NCI-H2107 treated with DMSO at 0.1 percent for 48 hours (cell line): ENCODE measurements around the gene MAP3K5.
A peak's percentile ranks its signal among the peaks of the same experiment; 100 is the strongest.

Source experiments
- DNase-seq: peaks from one replicate; lab custom pipeline; 2025; ENCODE audit not compliant: unreplicated experiment; lab: John Stamatoyannopoulos, UW

The MAP3K5 gene

DNA sequence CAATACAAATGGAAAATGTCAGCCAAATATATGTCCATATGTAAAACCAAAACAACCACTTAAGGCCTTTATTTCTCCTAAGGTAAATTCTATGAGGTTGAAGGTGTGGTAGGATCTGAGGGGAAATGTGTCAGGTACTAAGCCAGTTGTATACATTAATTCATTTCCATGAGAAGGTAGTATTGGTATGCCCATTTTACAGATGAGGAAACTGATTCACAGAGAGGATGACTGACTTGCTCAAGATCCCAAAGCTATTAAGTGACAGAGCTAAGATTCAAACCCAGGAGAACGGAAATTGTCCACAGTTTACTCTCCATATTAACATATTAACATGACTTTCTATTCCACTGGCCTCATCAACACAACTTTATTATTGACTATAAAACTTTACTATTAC, 177.9 kb downstream of the MAP3K5 start:
- no peak for DNase-seq

- DNase-seq = no peak
Observed at GRCh38 chr6:136613477-136613876, 178.8 kb downstream of the MAP3K5 start.

- DNase-seq = no peak
Observed at GRCh38 chr6:136612666-136613389, 179.4 kb downstream of the MAP3K5 start.

GRCh38 chr6:136611746-136612145, 180.5 kb downstream of the MAP3K5 start:
- DNase-seq = no peak

DNA sequence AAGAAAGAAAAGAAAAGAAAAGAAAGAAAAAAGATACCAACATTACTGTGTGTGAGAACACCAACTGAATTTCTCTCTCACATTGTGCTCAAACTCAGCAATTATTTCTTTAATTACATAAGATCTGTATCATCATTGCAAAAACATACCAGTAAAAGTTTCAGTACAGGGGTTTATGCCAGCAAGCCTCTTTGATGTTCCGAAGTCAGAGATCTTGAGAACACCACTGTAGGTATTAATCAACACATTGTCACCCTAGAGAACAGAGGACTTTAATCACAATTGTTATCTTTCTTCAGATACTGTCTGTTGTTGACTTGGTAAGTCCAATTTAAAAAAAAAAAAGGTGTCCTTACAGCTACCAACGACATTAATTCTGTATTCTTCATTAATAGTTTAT, 181.1 kb downstream of the MAP3K5 start:
- no peak for DNase-seq

DNA sequence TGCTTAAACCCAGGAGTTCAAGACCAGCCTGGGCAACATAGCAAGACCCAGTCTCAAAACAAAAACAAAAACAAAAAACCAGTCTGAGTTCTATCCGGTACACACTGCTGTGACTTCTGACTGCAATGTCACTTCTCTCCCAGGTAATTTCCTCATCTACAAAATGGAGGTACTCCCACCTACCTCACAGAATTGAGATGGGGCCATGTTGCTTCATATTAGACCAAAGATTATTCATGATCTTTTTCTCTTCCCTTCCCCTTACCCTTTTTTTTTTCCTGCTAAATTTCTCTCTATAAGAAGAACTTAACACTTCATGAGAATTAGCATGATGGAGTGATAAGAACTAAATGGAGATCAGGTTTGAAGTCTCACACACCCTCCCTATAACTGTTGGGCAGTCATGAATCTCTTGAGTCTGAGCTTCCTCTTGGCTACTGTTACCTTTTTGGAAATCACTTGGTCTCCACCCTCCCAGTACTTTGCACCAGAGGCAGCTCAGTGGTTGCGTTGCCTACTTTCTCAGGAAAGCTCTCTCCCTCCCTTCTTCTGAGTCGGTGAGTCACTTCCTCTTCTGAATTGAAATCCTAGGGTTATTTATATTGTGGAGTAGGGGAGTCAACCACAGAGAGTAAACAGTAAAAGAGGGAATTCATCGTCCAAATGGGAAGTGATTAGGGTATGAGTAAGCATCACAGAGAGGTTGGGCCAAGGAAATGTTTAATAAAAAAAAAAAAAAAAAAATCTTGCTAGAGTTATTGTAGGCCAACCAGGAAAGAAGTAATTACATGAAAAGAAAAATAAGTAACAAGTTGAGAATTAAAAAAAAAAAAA, 182.2 kb downstream of the MAP3K5 start:
- peak; percentile 38 for DNase-seq

GRCh38 chr6:136608991-136609390, 183.3 kb downstream of the MAP3K5 start:
- no peak for DNase-seq

GRCh38 chr6:136607932-136608772, 184.1 kb downstream of the MAP3K5 start:
- DNase-seq = peak; percentile 55

DNA sequence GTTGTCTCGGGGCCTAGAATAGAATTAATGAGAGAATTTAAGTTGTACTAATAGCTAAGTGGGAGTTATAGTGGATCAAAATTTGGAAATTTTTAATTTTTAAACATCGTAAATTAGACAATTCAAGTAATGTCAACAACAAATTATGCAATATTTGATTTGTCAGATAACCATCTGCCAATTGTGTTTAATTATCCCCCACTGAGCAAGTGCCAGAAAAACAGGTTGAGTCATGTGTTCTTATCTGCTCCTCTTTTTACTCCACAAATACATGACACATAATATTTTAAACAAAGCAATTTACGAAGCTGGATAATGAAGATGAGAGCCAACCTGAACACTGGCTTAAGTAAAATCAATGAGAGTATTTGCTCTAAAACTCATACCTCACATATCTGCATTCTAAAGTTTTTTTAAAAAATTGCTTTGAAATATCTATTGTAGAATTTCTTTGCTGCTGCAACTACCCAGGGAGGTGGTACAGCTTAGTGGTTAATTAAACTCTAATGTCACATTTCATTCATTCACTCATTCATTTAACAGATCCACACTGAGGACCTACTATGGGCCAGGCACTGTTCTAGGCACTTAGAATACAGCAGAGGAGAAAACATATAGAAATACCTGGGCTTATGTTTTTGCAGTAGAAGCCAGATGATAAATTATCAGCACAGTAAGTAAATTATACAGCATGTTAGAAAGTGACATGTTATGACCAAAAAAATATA, 184.9 kb downstream of the MAP3K5 start:
- DNase-seq = no peak

GRCh38 chr6:136604928-136605510, 187.3 kb downstream of the MAP3K5 start:
- no peak for DNase-seq

DNA sequence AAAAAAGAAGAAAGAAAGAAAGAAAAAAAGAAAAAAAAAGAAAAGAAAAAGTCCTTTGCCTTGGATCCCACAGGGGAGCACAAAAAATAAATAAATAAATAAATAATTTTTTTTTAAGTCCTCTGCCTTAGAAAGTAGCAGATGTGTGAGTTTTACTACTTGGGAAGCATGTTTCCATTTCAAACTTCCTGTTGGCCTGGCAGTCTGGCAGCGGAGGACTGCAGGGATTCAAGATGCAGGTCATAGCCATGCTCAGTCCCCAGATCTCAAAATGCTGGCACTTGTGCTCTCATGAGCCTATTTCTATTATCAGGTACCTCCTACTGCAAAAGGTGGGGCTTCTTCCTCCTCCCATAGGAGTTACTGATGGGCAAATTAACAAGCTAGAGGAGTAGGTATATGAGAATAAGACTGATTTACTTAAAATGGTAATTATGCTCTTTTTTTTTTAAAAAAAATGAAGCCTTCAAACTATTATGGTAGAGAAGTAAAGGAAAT, 187.9 kb downstream of the MAP3K5 start:
- no peak for DNase-seq

DNA sequence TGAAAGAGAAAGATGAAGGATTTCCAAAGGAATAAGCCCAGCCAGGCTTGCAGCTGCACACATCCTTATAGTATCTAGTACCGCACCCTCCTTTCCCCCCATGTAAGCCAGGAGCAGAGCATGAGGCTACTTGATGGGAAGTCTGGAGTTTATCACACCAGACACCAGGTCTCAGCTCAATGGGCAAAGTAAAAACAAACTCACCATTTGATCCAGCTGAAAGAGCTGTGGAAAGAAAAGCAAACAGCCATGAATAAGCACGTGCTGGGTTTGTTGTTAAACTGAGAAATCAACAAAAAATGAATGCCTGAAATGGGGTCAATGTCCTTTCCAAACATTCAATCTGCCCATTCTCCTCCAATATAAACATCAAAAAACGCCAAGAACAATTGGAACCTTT, 191.5 kb downstream of the MAP3K5 start:
- DNase-seq = no peak

GRCh38 chr6:136599329-136600011, 192.8 kb downstream of the MAP3K5 start:
- no peak for DNase-seq

DNA sequence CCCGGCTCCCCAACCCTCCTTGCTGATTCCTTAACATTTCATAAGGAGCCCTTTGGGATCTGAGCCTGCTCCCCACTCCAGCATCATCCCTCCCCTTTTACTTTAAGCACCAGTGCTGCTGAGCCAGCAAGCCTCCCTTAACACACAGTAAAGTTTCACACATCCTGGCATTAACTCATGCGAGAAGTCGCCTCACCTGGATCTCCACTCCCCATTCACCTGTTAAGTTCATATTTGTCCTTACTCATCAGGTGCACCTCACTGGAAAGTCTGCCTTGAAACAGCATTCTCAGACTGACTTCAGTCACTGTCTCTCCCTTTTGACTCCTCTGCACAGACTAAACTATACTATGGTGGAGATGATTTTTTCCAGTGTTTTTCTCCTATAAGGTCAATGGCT, 194.2 kb downstream of the MAP3K5 start:
- no peak for DNase-seq

GRCh38 chr6:136594671-136595070, 197.6 kb downstream of the MAP3K5 start:
- DNase-seq = no peak

- DNase-seq = no peak
Observed at GRCh38 chr6:136593748-136594490, 198.4 kb downstream of the MAP3K5 start.

- no peak for DNase-seq
Observed at GRCh38 chr6:136592930-136593673, 199.2 kb downstream of the MAP3K5 start.

- DNase-seq = no peak
Observed at GRCh38 chr6:136591617-136592016, 200.7 kb downstream of the MAP3K5 start.
